NCI-H460 (cell line): Measurements from ENCODE around the gene FN3K. TPM values are rescaled to one million over a fixed set of nuclear protein-coding genes. Genes with fewer than 3 reads are reported as not detected.

ENCODE experiments used
- DNase-seq: peaks from one replicate; pipeline ENCODE4 v3.0.0-alpha.2; 2016; ENCODE audit warnings: low read depth; ENCODE audit errors: extremely low read depth
- total RNA-seq: library from RNA; depleted of rRNA; stranded (reverse); fragments of >200 nt; shearing (Covaris generic); gene quantifications from 2 replicates; pipeline ENCODE4 v1.2.3, GENCODE V29; 2014; rRNA removed

Gene FN3K
- total RNA-seq, 1 experiment from 2014 or later: 1.5 TPM

DNA sequence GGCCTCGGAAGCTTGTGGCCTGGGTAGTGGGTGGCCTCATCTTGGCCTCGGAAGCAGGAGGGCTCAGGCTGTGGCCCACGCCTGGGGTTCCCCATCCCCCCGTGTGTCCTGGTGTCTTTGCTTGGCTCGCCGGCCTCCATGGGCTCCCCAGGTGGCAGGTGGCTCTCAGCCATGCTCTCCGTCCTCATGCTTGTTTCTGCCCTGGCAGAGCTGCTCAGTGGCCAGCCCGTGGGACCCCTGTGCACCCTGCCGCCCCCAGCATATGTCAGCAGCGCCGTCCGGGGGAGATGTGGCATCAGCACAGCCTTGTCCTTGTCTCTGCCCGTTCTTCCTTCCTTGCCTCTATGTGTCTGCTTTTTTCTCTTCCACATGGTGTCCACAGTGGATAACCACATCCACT, 55.0 kb downstream of the FN3K start:
- no peak for DNase-seq

DNA sequence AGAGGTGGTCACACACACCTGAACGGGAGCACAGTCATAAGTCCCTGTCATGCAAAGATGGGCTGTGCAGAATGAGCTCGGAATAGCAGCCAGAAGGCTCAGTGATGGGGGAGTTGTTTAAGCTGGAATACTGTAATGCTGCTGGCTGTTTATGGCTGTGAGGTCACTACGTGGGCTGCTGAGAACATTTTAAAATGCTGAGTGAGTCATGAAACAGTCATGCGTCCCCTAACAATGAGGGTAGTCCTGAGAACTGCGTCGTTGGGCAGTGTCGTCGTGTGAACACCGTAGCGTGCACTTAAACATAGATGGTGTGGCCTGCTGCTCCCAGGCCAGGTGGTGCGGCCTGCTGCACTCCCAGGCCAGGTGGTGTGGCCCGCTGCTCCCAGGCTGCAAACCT, 56.1 kb downstream of the FN3K start:
- DNase-seq: no peak

DNA sequence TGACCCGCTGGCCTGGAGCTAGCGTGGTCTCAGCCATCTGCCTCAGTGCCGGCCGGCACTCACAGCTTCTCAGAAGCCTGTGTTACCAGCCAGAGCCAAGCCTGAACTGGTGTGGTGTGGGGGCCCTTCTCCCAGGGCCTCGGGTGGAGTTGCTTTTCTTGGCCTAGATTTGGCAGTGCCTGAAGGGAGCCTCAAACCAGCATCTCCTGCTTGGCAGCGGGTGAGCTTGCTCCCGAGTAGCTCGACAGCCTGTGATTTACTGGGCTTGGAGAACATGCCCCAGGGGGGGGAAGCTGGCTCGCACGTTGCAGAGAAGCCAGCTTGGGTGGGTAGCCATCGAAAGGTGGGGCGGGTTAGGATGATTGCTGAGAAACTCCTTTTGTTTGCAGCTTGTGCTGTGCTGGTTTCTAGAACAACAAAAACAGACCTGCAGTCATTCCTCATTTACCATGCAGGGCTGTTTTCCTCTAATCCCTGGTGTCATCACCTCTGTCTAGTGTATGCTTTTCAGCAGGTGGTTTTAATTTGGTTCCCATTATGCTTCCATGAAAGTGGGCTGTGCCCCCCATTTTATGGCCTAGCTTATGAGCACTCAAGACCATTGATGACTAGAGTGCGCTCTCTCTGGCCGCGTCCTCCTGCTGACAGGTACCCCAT, 58.7 kb downstream of the FN3K start:
- DNase-seq: no peak

DNA sequence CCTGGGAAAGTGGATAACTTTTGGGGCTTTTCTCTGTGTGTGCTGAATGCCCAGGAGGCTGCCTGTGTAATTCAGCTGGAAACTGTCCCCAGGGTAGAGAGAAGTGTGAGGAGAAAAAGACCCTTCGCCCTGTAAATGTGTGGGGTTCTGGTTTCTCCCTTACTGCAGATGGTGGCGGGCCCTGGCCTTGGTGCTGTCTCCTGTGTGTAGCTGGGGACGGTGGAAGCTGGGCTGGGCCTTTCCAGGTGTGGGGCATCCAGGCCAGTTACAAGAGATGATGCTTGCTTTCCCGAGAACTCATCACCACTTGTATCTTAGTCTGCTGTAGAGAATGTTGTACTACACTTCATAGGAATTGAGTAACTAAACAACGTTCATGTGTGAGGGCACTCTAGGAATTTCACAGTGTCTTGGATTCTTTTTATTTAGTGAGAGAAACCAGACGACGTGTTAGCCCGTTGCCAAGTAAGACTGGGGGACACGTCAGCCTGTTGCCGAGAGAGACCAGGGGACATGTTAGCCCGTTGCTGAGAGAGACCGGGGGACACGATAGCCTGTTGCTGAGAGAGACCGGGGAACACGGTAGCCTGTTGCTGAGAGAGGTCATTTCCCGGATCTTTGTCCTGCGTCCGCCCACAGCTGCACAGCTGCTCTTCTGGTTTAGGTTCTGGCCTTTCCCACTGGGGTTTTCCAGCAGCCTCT, 59.5 kb downstream of the FN3K start:
- DNase-seq: no peak

DNA sequence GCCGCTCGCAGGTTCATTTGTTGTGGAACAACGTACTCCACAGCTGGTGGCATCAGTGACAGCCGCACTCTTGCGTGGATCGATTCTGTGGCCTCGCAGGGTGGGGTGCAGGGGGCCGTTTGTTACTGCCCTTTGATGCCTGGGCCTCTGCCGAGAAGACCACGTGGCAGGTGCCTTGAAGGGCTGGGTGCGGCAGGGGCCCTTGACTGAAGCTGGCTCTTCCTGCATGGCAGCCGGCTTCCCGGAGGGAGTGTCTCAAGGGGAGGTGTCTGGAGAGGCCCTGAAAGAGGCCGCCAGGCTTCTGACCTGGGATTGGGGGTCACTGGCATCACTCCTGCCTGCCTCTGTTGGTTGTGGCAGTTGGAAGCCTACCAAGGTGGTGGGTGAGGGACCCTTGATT, 60.2 kb downstream of the FN3K start:
- DNase-seq: no peak

DNA sequence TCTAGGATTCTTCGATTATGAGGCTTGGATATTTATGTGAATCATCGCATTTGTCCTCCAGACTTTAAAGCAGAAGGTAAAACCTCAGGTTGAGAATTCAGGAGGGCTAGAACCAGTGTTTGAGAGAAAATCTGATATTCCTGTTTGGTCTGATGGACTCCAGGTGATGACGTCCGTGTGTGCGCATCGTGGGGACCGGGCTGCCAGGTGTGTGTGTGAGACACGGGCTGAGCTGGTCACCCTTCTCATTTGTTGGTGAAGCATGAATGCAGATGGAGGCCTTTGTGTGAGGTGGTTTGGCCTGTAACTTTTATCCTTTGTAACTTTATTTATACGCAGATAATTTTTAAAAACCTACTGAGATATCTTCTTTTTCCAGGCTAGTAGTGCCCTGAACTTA, 61.6 kb downstream of the FN3K start:
- no peak for DNase-seq

DNA sequence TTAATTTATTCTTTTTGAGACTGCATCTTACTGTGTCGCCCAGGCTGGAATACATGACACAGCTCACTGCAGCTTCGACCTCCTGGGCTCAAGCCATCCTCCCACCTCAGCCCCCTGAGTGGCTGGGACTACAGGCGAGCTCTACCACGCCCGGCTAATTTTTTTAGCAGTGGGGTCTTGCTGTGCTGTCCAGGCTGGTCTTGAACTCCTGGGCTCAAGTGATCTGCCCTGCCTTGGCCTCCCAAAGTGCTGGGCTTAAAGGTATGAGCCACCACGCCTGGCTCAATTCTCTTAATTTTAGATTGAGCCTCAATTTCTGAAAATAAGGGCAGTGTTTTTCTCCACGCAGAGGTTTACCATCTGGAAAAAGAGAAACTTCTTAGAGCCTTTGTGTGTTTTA, 63.3 kb downstream of the FN3K start:
- DNase-seq: no peak

DNA sequence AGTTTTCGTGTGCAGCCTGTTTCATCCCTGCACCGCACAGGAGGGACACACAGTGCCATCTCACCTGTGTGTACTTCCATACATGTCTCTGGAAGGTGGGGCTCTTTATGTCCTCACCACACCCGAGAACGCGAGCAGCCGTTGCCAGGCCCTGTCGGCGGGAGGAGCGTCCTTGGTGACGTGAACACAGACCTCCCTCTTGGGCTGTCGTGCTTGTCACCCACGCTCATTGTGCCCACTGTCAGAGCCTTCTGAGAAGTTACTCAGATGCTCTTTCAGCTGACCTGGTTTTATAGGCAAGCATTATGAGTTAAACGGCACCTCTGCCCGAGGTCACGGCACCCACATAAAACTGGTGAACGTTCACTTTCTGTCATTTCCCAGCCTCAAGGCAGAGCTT, 64.2 kb downstream of the FN3K start:
- no peak for DNase-seq

Other genes with a start within 250 kb of the FN3K start
- gene FOXK2, start 215.9 kb upstream of the FN3K start, total RNA-seq: 43.9 and 45.9 TPM in 2 replicates
- 102 and 107 TPM in 2 replicates for gene WDR45B, start 87.2 kb upstream of the FN3K start, total RNA-seq
- gene RAB40B, start 36.9 kb upstream of the FN3K start, total RNA-seq: 5.0 and 7.6 TPM in 2 replicates
- 10.6 and 16.4 TPM in 2 replicates for gene FN3KRP, start 18.9 kb upstream of the FN3K start, total RNA-seq
- gene TBCD, start 16.4 kb downstream of the FN3K start, total RNA-seq: 17.4 and 20.7 TPM in 2 replicates
- gene ZNF750, start 104.4 kb downstream of the FN3K start, total RNA-seq: not detected in 2 replicates